RWPE1 (cell line): ENCODE measurements around the gene PLIN4.
"Not testable (repeated sequence)": the region's sequence is repeated elsewhere in the genome, so short reads cannot be mapped to it uniquely, and the experiment has no call there.

Experiments
- CTCF ChIA-PET: fragments of 350-600 bp; sonication (Branson Sonifier 250); formaldehyde crosslinking; extraction: SDS; loops from one replicate; lab custom pipeline; 2021; lab: Yijun Ruan, JAX
- POLR2A ChIA-PET: fragments of 400-600 bp; formaldehyde crosslinking; extraction: SDS; loops from one replicate; lab custom pipeline; 2020; ENCODE audit warnings: antibody characterized with exemption; ENCODE audit not compliant: low non-redundant PET; lab: Yijun Ruan, JAX
- DNase-seq: peaks from one replicate; pipeline ENCODE4 v3.0.0; 2012; ENCODE audit warnings: low spot score
- H3K27ac ChIP-seq: fragments of 450-650 bp; 2 replicates; pipeline ENCODE4 v1.5.1; 2017
- TF ChIP-seq, protein P1 (sequence below): fragments of 450-650 bp; conservative IDR thresholded peaks from 2 replicates; pipeline ENCODE4 v1.5.1; 2017; ENCODE audit warnings: low read depth, mild to moderate bottlenecking

The PLIN4 gene

DNA sequence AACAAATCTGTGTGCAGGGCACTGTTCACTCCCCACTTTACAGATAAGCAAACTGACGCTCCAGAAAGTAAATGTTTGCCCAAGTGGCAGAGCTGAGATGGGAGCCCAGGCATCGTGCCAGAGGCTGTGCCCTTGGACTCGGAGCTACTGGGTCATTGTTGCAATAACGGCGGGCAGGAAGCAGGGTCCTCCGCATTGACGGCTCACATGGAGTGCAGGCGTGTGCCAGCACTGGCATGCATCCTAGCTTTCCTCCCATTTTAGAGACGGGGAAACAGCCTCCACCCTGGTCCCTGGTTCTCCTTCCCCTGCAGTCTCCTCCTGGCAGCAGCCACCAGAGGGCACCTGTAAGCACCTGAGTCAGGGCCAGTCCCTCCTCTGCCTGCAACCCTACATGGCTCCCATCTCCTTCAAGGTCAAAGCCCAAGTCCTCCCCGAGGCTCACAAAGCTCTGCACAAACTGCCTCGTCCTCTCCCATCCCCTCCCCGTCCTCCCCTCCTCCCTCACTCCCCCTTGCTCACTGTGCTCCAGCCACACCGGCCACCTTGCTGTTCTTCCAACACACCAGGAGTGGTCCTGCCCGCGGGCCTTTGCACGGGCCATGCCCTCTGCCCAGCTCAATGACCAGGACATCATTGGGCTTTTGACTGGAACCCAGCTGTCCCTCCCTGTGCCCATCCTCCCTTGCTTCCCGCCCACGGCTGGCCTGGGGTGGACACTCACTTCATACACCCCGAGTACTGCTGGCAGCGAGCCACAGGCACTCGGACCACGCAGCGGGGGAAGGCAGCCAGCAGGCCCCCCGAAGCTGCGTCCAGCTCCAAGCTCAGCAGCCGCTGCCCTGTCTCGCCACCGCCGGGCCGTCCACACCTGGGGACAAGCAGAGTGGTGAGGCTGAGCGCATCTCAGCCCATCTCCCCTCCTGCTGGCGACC is 29.3 kb upstream of the PLIN4 start:
- no peak for DNase-seq
- H3K27ac ChIP-seq = no peak overlapping the region
- ChIA-PET CTCF (interaction anchor here (0.6 to 1.9 kb wide), 10 partner anchors 9 to 151 kb away, joined by 3 to 11 read pairs (median 3); partner anchors contain the start of gene SEMA6B), POLR2A (no interaction called here)
- TF ChIP-seq, protein P1, sequence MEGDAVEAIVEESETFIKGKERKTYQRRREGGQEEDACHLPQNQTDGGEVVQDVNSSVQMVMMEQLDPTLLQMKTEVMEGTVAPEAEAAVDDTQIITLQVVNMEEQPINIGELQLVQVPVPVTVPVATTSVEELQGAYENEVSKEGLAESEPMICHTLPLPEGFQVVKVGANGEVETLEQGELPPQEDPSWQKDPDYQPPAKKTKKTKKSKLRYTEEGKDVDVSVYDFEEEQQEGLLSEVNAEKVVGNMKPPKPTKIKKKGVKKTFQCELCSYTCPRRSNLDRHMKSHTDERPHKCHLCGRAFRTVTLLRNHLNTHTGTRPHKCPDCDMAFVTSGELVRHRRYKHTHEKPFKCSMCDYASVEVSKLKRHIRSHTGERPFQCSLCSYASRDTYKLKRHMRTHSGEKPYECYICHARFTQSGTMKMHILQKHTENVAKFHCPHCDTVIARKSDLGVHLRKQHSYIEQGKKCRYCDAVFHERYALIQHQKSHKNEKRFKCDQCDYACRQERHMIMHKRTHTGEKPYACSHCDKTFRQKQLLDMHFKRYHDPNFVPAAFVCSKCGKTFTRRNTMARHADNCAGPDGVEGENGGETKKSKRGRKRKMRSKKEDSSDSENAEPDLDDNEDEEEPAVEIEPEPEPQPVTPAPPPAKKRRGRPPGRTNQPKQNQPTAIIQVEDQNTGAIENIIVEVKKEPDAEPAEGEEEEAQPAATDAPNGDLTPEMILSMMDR = peak; percentile 27; the same call in 1 of the 2 replicates

GRCh38 chr19:4543842-4544647 is 25.8 kb upstream of the PLIN4 start:
- H3K27ac ChIP-seq = no peak overlapping the region
- ChIA-PET CTCF (interaction anchor here (1.6 kb wide), 1 partner anchor 11 kb away, joined by 6 read pairs; no protein-coding TSS in a partner anchor), POLR2A (no interaction called here)
- DNase-seq = no peak
- TF ChIP-seq, protein P1 = no peak

GRCh38 chr19:4542896-4543841 is 24.9 kb upstream of the PLIN4 start:
- ChIA-PET POLR2A (no interaction called here), CTCF (no interaction called here)
- DNase-seq = no peak
- TF ChIP-seq, protein P1 = no peak
- no peak overlapping the region for H3K27ac ChIP-seq

DNA sequence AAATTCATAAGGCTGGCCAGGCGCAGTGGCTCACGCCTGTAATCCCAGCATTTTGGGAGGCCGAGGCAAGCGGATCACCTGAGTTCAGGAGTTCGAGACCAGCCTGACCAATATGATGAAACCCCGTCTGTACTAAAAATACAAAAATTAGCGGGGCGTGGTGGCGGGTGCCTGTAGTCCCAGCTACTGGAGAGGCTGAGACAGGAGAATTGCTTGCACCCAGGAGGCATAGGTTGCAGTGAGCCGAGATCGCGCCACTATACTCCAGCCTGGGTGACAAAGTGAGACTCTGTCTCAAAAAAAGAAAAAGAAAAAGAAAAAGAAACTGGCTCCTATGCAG is 23.5 kb upstream of the PLIN4 start:
- POLR2A ChIA-PET = interaction anchor here (0.6 kb wide), 1 partner anchor 933 kb away, joined by 4 read pairs; no protein-coding TSS in a partner anchor

DNA sequence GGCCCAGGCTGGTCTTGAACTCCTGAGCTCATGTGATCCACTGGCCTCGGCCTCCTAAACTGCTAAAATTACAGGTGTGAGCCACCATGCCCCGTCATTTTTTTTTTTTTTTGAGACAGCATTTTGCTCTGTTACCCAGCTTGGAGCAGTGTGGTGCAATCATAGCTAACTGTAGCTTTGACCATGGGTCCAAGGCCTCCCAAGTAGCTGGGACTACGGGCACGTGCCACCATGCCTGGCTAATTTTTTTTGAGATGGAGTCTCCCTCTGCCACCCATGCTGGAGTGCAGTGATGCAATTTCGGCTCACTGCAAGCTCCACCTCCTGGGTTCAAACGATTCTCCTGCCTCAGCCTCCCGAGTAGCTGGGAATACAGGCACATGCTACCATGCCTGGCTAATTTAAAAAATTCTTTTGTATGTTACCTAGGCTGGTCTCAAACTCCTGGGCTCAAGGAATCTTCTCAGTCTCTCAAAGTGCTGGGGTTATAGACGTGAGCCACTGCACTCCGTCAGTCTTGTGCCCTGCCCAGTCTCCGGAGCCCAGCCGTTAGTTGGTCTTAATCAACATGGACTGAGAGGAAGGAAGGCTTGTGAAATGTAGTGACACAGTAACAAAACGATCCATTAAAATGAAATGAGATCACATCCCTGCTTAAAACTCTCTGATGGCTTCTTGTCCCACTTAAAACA is 23.0 kb upstream of the PLIN4 start:
- CTCF ChIA-PET = interaction anchor here (1.4 kb wide), 1 partner anchor 16 kb away, joined by 4 read pairs; no protein-coding TSS in a partner anchor

More for the DNA sequence above, 23.5 kb upstream of the PLIN4 start:
- not testable (repeated sequence) for DNase-seq, H3K27ac ChIP-seq
- CTCF ChIA-PET = interaction anchor here (1.4 kb wide), 1 partner anchor 17 kb away, joined by 4 read pairs; no protein-coding TSS in a partner anchor

More for the DNA sequence above, 23.0 kb upstream of the PLIN4 start:
- DNase-seq = no peak
- no peak overlapping the region for H3K27ac ChIP-seq
- TF ChIP-seq, protein P1 = no peak
- POLR2A ChIA-PET = interaction anchor here (0.6 kb wide), 1 partner anchor 932 kb away, joined by 4 read pairs; no protein-coding TSS in a partner anchor
